H1 (cell line): ENCODE results near the gene ZNF576. TPM values are rescaled to one million over a fixed set of nuclear protein-coding genes. Genes with fewer than 3 reads are reported as not detected.

Experiments used
- CTCF ChIA-PET: fragments of 300-600 bp; sonication (Branson Sonifier 250); formaldehyde crosslinking; loops from one replicate; lab custom pipeline; 2021; ENCODE audit not compliant: partially characterized antibody; lab: Charles Lee
- POLR2A ChIA-PET: fragments of 300-600 bp; sonication (Branson Sonifier 250); formaldehyde crosslinking; loops from one replicate; lab custom pipeline; 2021; ENCODE audit warnings: inconsistent platforms; ENCODE audit not compliant: partially characterized antibody; lab: Charles Lee
- DNase-seq, 2 experiments: peaks; one replicate each; pipeline versions ENCODE4 v3.0.0 to v3.0.0-alpha.2; 2010 to 2022; ENCODE audit warnings: low spot score in 2 of 2, low read depth in 1 of 2, mixed read lengths in 1 of 2
- FAIRE-seq: peaks from 2 replicates; lab custom pipeline; 2011; peaks lifted over from hg19 to GRCh38; lab: Jason Lieb, UNC
- H2AFZ ChIP-seq: 2 replicates; pipeline ENCODE4 v1.8.1; 2012; ENCODE audit warnings: low read length, inconsistent platforms
- H2AK5ac ChIP-seq: 2 replicates; pipeline ENCODE4 v1.6.1; 2013; ENCODE audit warnings: low read depth, low read length
- H2BK120ac ChIP-seq: replicated peaks from 2 replicates; pipeline ENCODE3; 2013; ENCODE audit warnings: low read depth, low read length, inconsistent platforms
- H2BK12ac ChIP-seq: 2 replicates; pipeline ENCODE4 v1.6.1; 2013; ENCODE audit warnings: low read depth, low read length
- H2BK15ac ChIP-seq: 2 replicates; pipeline ENCODE4 v1.6.1; 2013; ENCODE audit warnings: low read length
- H2BK20ac ChIP-seq: 2 replicates; pipeline ENCODE4 v1.6.1; 2013; ENCODE audit warnings: low read length
- H2BK5ac ChIP-seq: 2 replicates; pipeline ENCODE4 v1.6.1; 2013; ENCODE audit warnings: low read depth, low read length
- H3K14ac ChIP-seq: 2 replicates; pipeline ENCODE4 v1.6.1; 2013; ENCODE audit warnings: inconsistent platforms; ENCODE audit not compliant: insufficient read length
- H3K18ac ChIP-seq: 2 replicates; pipeline ENCODE4 v1.6.1; 2013; ENCODE audit warnings: low read length; ENCODE audit errors: extremely low read depth
- H3K23ac ChIP-seq: 2 replicates; pipeline ENCODE4 v1.6.1; 2013; ENCODE audit warnings: inconsistent platforms; ENCODE audit not compliant: insufficient read length
- H3K23me2 ChIP-seq: 2 replicates; pipeline ENCODE4 v1.6.1; 2013; ENCODE audit warnings: low read depth, low read length
- H3K27ac ChIP-seq: 2 replicates; pipeline ENCODE4 v1.6.1; 2011; ENCODE audit warnings: low read depth, low read length, inconsistent platforms
- H3K27me3 ChIP-seq, 4 experiments: replicated peaks in 1 of 4; 1 replicate in 1 of 4; 2 replicates in 3 of 4; pipeline versions ENCODE4 v1.6.1 to v1.8.1; 2011 to 2013; ENCODE audit warnings: low read length in 3 of 4, mild to moderate bottlenecking in 3 of 4, inconsistent platforms in 2 of 4, mixed read lengths in 2 of 4, moderate library complexity in 1 of 4; ENCODE audit not compliant: control insufficient read depth in 3 of 4, insufficient read depth in 3 of 4; ENCODE audit errors: extremely low read depth in 1 of 4
- H3K36me3 ChIP-seq, 4 experiments: 2 replicates each; pipeline versions ENCODE4 v1.6.1 to v1.8.1; 2011 to 2013; ENCODE audit warnings: mild to moderate bottlenecking in 4 of 4, low read length in 3 of 4, moderate library complexity in 2 of 4, control low read depth in 1 of 4, inconsistent platforms in 1 of 4; ENCODE audit not compliant: insufficient read depth in 4 of 4, control insufficient read depth in 2 of 4
- H3K4ac ChIP-seq: replicated peaks from 2 replicates; pipeline ENCODE3; 2013; ENCODE audit warnings: low read length, low read depth, mixed read lengths, inconsistent platforms; ENCODE audit not compliant: insufficient read length
- H3K4me1 ChIP-seq, 4 experiments: replicated peaks in 1 of 4; 1 replicate in 1 of 4; 2 replicates in 3 of 4; pipeline versions ENCODE4 v1.6.1 to v1.8.1; 2011 to 2013; ENCODE audit warnings: low read length in 3 of 4, inconsistent platforms in 2 of 4, mixed read lengths in 1 of 4; ENCODE audit not compliant: insufficient read depth in 4 of 4, control insufficient read depth in 3 of 4
- H3K4me2 ChIP-seq, 2 experiments: 2 replicates each; pipeline versions ENCODE4 v1.6.1 to v1.8.1; 2011 to 2013; ENCODE audit warnings: low read depth in 2 of 2, low read length in 2 of 2, control low read depth in 1 of 2, inconsistent platforms in 1 of 2, mild to moderate bottlenecking in 1 of 2; ENCODE audit not compliant: insufficient read depth in 1 of 2
- H3K4me3 ChIP-seq, 4 experiments: fragments of 200-600, 300-600 bp in 1 of 4; sonication (generic), shearing (Covaris generic), sonication (Bioruptor Twin) in 1 of 4; 2 replicates each; pipeline versions ENCODE4 v1.5.1 to v1.8.1; 2011 to 2016; ENCODE audit warnings: low read length in 4 of 4, low read depth in 3 of 4, control low read depth in 2 of 4, inconsistent platforms in 2 of 4, mild to moderate bottlenecking in 2 of 4, mixed read lengths in 1 of 4, moderate library complexity in 1 of 4; ENCODE audit not compliant: insufficient read depth in 2 of 4; ENCODE audit errors: extremely low read depth in 1 of 4
- H3K56ac ChIP-seq: replicated peaks from 2 replicates; pipeline ENCODE3; 2013; ENCODE audit warnings: low read depth, mild to moderate bottlenecking, mixed read lengths, low read length, inconsistent platforms; ENCODE audit not compliant: insufficient read length
- H3K79me1 ChIP-seq: 2 replicates; pipeline ENCODE4 v1.6.1; 2013; ENCODE audit warnings: low read depth, low read length, control low read depth
- H3K79me2 ChIP-seq, 2 experiments: 2 replicates each; pipeline versions ENCODE4 v1.6.1 to v1.8.1; 2012 to 2013; ENCODE audit warnings: low read length in 2 of 2, mild to moderate bottlenecking in 2 of 2, inconsistent platforms in 1 of 2; ENCODE audit not compliant: insufficient read depth in 2 of 2, control insufficient read depth in 1 of 2
- H3K9ac ChIP-seq, 4 experiments: replicated peaks in 1 of 4; 1 replicate in 1 of 4; 2 replicates in 3 of 4; pipeline versions ENCODE4 v1.6.1 to v1.8.1; 2011 to 2013; ENCODE audit warnings: low read depth in 3 of 4, low read length in 3 of 4, control low read depth in 2 of 4, mild to moderate bottlenecking in 2 of 4, moderate library complexity in 2 of 4, inconsistent platforms in 1 of 4; ENCODE audit errors: extremely low read depth in 1 of 4
- H3K9me3 ChIP-seq, 2 experiments: 2 replicates each; pipeline versions ENCODE4 v1.6.1 to v1.8.1; 2012 to 2013; ENCODE audit warnings: mild to moderate bottlenecking in 2 of 2, moderate library complexity in 2 of 2, control low read depth in 1 of 2, inconsistent platforms in 1 of 2, low read depth in 1 of 2, low read length in 1 of 2, mixed read lengths in 1 of 2; ENCODE audit not compliant: insufficient read depth in 2 of 2
- H4K20me1 ChIP-seq, 2 experiments: replicated peaks in 1 of 2; 2 replicates each; pipeline versions ENCODE3 to v1.8.1; 2011 to 2013; ENCODE audit warnings: inconsistent platforms in 2 of 2, low read length in 2 of 2, mild to moderate bottlenecking in 1 of 2; ENCODE audit not compliant: insufficient read depth in 2 of 2, control insufficient read depth in 1 of 2
- H4K5ac ChIP-seq: 2 replicates; pipeline ENCODE4 v1.6.1; 2013; ENCODE audit warnings: low read length, low read depth, mixed read lengths, inconsistent platforms; ENCODE audit not compliant: insufficient read length
- H4K8ac ChIP-seq: 2 replicates; pipeline ENCODE4 v1.8.0; 2013; ENCODE audit warnings: mild to moderate bottlenecking, moderate library complexity, low read length, inconsistent platforms; ENCODE audit not compliant: insufficient read depth; ENCODE audit errors: extremely low read depth
- H4K91ac ChIP-seq: replicated peaks from 2 replicates; pipeline ENCODE3; 2013; ENCODE audit warnings: low read length, mixed read lengths, inconsistent platforms; ENCODE audit not compliant: insufficient read length
- WGBS, 2 experiments: shearing (Covaris generic) in 1 of 2; methylation state at CpG; one replicate each; pipeline versions ENCODE4 v1.1.6 to v1.1.7; 2013 to 2015; ENCODE audit warnings: low lambda C conversion rate in 2 of 2, mixed read lengths in 2 of 2, inconsistent platforms in 1 of 2, low coverage in 1 of 2, missing lambda C conversion rate in 1 of 2; ENCODE audit not compliant: insufficient replicate concordance in 2 of 2, insufficient coverage in 1 of 2, insufficient read length in 1 of 2; ENCODE audit errors: extremely low coverage in 1 of 2, missing lambda C conversion rate in 1 of 2; 5-methylcytosine and 5-hydroxymethylcytosine counted together
- polyA plus RNA-seq, 7 experiments: library from polyadenylated mRNA; depleted of rRNA in 3 of 7; stranded (reverse) in 5 of 7; unstranded in 2 of 7; fragments of >200 nt in 5 of 7; fragments of 200-250 nt in 2 of 7; gene quantifications; 1 replicate in 5 of 7; 2 replicates in 1 of 7; 4 replicates in 1 of 7; pipeline versions ENCODE4 v1.2.1 to v1.2.3, GENCODE V29; 2011 to 2013; ENCODE audit warnings: missing spikeins in 2 of 7, mixed read lengths in 2 of 7
- total RNA-seq: library from RNA; stranded (reverse); fragmentation: NEBNext Ultra II Directional; extraction: Animal tissue kit (Norgen Biotek cat#: 25700); gene quantifications from 2 replicates; pipeline ENCODE4 v1.2.1, GENCODE V29; 2021

The ZNF576 gene
- total and polyA plus RNA-seq, 2 of the 8 experiments (the other 6 are each of a cell fraction or from before 2014, with no cell fraction given), result 13.6 to 32.4 TPM

DNA sequence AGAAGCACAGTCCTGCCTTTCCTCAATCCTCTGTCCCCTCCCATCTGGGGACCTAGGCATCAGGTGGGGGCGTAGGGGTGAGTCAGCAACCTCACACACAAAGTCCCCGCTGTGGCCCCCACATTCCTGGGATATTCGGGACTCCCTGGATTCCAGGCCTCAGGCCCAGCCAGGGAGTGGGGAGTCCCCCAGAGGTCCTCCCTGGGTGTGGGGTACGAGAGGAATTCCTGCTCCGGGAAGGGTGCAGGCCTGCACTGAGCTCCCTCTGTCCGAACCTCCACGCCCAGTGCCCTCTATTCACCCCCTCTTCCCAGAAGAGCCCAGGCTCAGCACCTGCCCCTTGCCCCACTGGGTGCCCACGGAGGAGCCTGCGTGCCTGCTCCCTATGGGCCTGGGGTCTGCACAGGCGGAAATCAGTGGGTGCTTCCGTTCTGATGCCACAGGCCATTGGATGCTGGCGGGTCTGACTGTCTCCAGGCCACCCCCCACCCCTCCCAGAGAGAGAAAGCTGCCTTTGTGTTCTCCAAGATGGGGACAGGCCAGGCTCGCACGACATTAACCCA, 39.8 kb downstream of the ZNF576 start:
- H2BK5ac ChIP-seq, result peak overlapping the region; percentile 52; the same call in 1 of the 2 replicates
- H3K4ac ChIP-seq, result no peak overlapping the region
- no peak overlapping the region for H3K9ac ChIP-seq
- peak overlapping the region; percentile 81 to 91 for H3K4me2 ChIP-seq
- no peak overlapping the region for H3K23ac ChIP-seq
- peak overlapping the region; percentile 66; the same call in 1 of the 2 replicates for H4K8ac ChIP-seq
- no peak overlapping the region for H3K56ac ChIP-seq
- no peak overlapping the region for H2BK15ac ChIP-seq
- H4K91ac ChIP-seq, result peak overlapping the region; percentile 47
- H3K79me1 ChIP-seq, result peaks cover 2% of the 10 kb centered on the region; the same call in 1 of the 2 replicates
- 22% methylated on average over 9 of the region's 14 CpGs; no CpG with 5 or more reads in 1 of the 2 experiments for WGBS, 2 experiments
- no peak overlapping the region for H2BK12ac ChIP-seq
- H4K20me1 ChIP-seq, result peaks cover 3 to 4% of the 10 kb centered on the region in 2 experiments
- no peaks in the 10 kb centered on the region for H3K79me2 ChIP-seq
- H3K18ac ChIP-seq, result peak overlapping the region; percentile 48; the same call in 1 of the 2 replicates
- H2BK120ac ChIP-seq, result no peak overlapping the region
- H2BK20ac ChIP-seq, result no peak overlapping the region
- H4K5ac ChIP-seq, result no peak overlapping the region
- ChIA-PET POLR2A (interaction anchor here (0.8 to 2.0 kb wide), 6 partner anchors 14 to 103 kb away, joined by 3 to 7 read pairs (median 3); partner anchors contain the start of gene ZNF575), CTCF (interaction anchor here (0.6 to 3.5 kb wide), 3 partner anchors 11 to 41 kb away, joined by 3 to 22 read pairs (median 3); partner anchors contain the start of gene IRGQ)
- H3K27ac ChIP-seq, result no peak overlapping the region
- no peak overlapping the region for H3K14ac ChIP-seq
- FAIRE-seq (no peak), DNase-seq (peak in 1 of 2 experiments; percentile 70)
- peaks cover 9 to 31% (median 20%) of the 10 kb centered on the region in 4 experiments for H3K4me1 ChIP-seq
- no peak overlapping the region for H2AFZ ChIP-seq
- no peaks in the 10 kb centered on the region for H3K36me3 ChIP-seq
- H3K4me3 ChIP-seq, result peak overlapping the region in 2 of 4 experiments; percentile 8 to 66; a peak in 2 of 8 replicates
- H2AK5ac ChIP-seq, result no peak overlapping the region
- no peaks in the 10 kb centered on the region for H3K9me3 ChIP-seq
- peaks cover 20% of the 10 kb centered on the region for H3K23me2 ChIP-seq
- peaks cover 11 to 40% (median 27%) of the 10 kb centered on the region in 4 experiments for H3K27me3 ChIP-seq
